K562 (cell line): ENCODE data around the gene CFAP141. TPM values are rescaled to one million over a fixed set of nuclear protein-coding genes. Genes with fewer than 3 reads are reported as not detected.

Source experiments
- ATAC-seq: fragments of 200-7000 bp; cut with Tn5 transposase; 3 replicates; pipeline ENCODE4 v1.9.1; 2020; ENCODE audit warnings: moderate library complexity
- BruUV-seq: library from RNA; stranded (reverse); fragments of 400-500 nt; replicated peaks from 2 replicates; lab custom pipeline; 2021; lab: Mats Ljungman, UMichigan
- CTCF ChIA-PET: fragments of 300-600 bp; formaldehyde crosslinking; extraction: SDS; loops from one replicate; lab custom pipeline; 2021; ENCODE audit warnings: low intra/inter-chr PET ratio; lab: Yijun Ruan, JAX
- POLR2A ChIA-PET: fragments of 300-600, 350-650 bp; sonication (Branson Sonifier 250); formaldehyde crosslinking; extraction: SDS; loops from one replicate; lab custom pipeline; 2021; ENCODE audit warnings: antibody characterized with exemption, inconsistent platforms; lab: Yijun Ruan, JAX
- DNase-seq, 4 experiments: peaks; one replicate each; pipeline versions ENCODE4 v3.0.0 to v3.0.0-alpha.2; 2011 to 2018; ENCODE audit warnings: low spot score in 3 of 4, mixed read lengths in 3 of 4; ENCODE audit errors: extremely low read depth in 1 of 4
- FAIRE-seq: peaks from 2 replicates; lab custom pipeline; 2011; peaks lifted over from hg19 to GRCh38; lab: Jason Lieb, UNC
- H2AFZ ChIP-seq: 2 replicates; pipeline ENCODE4 v1.6.0; 2011; ENCODE audit warnings: low read depth, low read length, control low read depth, inconsistent platforms
- H3K27ac ChIP-seq: fragments of 200-600 bp; 3 replicates; pipeline ENCODE4 v1.8.0; 2011; ENCODE audit warnings: low read depth, mild to moderate bottlenecking, control low read depth, inconsistent platforms, low read length, moderate library complexity, mixed read lengths; ENCODE audit errors: extremely low read depth
- H3K27me3 ChIP-seq, 2 experiments: fragments of 300-600 bp in 1 of 2; 2 replicates in 1 of 2; 3 replicates in 1 of 2; pipeline versions ENCODE4 v1.6.0 to v1.8.0; 2011; ENCODE audit warnings: inconsistent platforms in 2 of 2, low read length in 2 of 2, mild to moderate bottlenecking in 1 of 2, mixed read lengths in 1 of 2, moderate library complexity in 1 of 2; ENCODE audit not compliant: control insufficient read depth in 2 of 2, insufficient read depth in 2 of 2
- H3K36me3 ChIP-seq: fragments of 300-600 bp; 3 replicates; pipeline ENCODE4 v1.8.0; 2011; ENCODE audit warnings: mild to moderate bottlenecking, low read length, inconsistent platforms; ENCODE audit not compliant: control insufficient read depth, insufficient read depth
- H3K4me1 ChIP-seq, 2 experiments: fragments of 200-600 bp in 1 of 2; replicated peaks in 1 of 2; 2 replicates in 1 of 2; 3 replicates in 1 of 2; pipeline versions ENCODE4 v1.5.1 to v1.8.0; 2011; ENCODE audit warnings: inconsistent platforms in 2 of 2, low read length in 2 of 2, mild to moderate bottlenecking in 1 of 2, mixed read lengths in 1 of 2, moderate library complexity in 1 of 2; ENCODE audit not compliant: control insufficient read depth in 2 of 2, insufficient read depth in 2 of 2
- H3K4me2 ChIP-seq: 2 replicates; pipeline ENCODE4 v1.6.1; 2011; ENCODE audit warnings: low read length, control low read depth, inconsistent platforms, mixed read lengths; ENCODE audit not compliant: insufficient read depth
- H3K4me3 ChIP-seq: fragments of 200-600 bp; sonication (generic), shearing (Covaris generic); 2 replicates; pipeline ENCODE4 v1.5.1; 2016; ENCODE audit warnings: control low read depth, inconsistent platforms
- H3K79me2 ChIP-seq: fragments of 200-600 bp; 3 replicates; pipeline ENCODE4 v1.8.0; 2011; ENCODE audit warnings: low read length, inconsistent platforms; ENCODE audit not compliant: control insufficient read depth, insufficient read depth
- H3K9ac ChIP-seq, 2 experiments: 2 replicates each; pipeline versions ENCODE4 v1.6.0 to v1.6.1; 2011; ENCODE audit warnings: low read depth in 2 of 2, low read length in 2 of 2, control low read depth in 1 of 2, inconsistent platforms in 1 of 2, mild to moderate bottlenecking in 1 of 2, mixed read lengths in 1 of 2; ENCODE audit not compliant: insufficient read depth in 1 of 2
- H3K9me1 ChIP-seq: one replicate; pipeline ENCODE4 v1.6.0; 2011; ENCODE audit warnings: inconsistent platforms, mild to moderate bottlenecking, low read length, moderate library complexity; ENCODE audit not compliant: control insufficient read depth, insufficient read depth
- H3K9me3 ChIP-seq: replicated peaks from 2 replicates; pipeline ENCODE4 v1.5.1; 2011; ENCODE audit warnings: low read depth, low read length, inconsistent platforms; ENCODE audit not compliant: control insufficient read depth, insufficient read depth
- H4K20me1 ChIP-seq: replicated peaks from 2 replicates; pipeline ENCODE4 v1.6.1; 2011; ENCODE audit warnings: low read length, inconsistent platforms, mixed read lengths; ENCODE audit not compliant: control insufficient read depth, insufficient read depth
- C11orf30 ChIP-seq: fragments of 450-650 bp; IDR thresholded peaks from 2 replicates; pipeline ENCODE4 v1.6.1; 2016; ENCODE audit warnings: low read depth, mild to moderate bottlenecking
- HDAC3 ChIP-seq: fragments of 450-650 bp; IDR thresholded peaks from 2 replicates; pipeline ENCODE4 v1.6.1; 2018; ENCODE audit warnings: borderline replicate concordance, mild to moderate bottlenecking, moderate library complexity; ENCODE audit not compliant: partially characterized antibody
- MAFF ChIP-seq: IDR thresholded peaks from 2 replicates; pipeline ENCODE4 v1.6.1; 2012; ENCODE audit warnings: low read length, improper control_type of control experiment
- MAFG ChIP-seq: fragments of 450-650 bp; conservative IDR thresholded peaks from 2 replicates; pipeline ENCODE4 v1.6.1; 2016; ENCODE audit warnings: missing genetic modification characterization, missing compliant biosample characterization
- MAFK ChIP-seq: IDR thresholded peaks from 2 replicates; pipeline ENCODE4 v1.6.1; 2011; ENCODE audit warnings: low read length, improper control_type of control experiment
- PHTF2 ChIP-seq: fragments of 250-450 bp; sonication (Bioruptor Pico); IDR thresholded peaks from 2 replicates; pipeline ENCODE4 v1.5.0; 2021; ENCODE audit warnings: mild to moderate bottlenecking
- RCOR1 ChIP-seq, 2 experiments: IDR thresholded peaks; 2 replicates each; pipeline ENCODE4 v1.6.1; 2012; ENCODE audit warnings: low read depth in 2 of 2, low read length in 2 of 2, borderline replicate concordance in 1 of 2, improper control_type of control experiment in 1 of 2
- ZNF316 ChIP-seq: fragments of 450-650 bp; IDR thresholded peaks from 2 replicates; pipeline ENCODE4 v1.6.1; 2016
- in situ Hi-C: fragments of 300-500 bp; cut with MboI; formaldehyde crosslinking; loops from 4 replicates; pipeline ENCODE4 v1.15.0; 2018; ENCODE audit warnings: inconsistent platforms, mixed read lengths
- intact Hi-C: fragments of 100-400 bp; cut with micrococcal nuclease; formaldehyde crosslinking; loops from 2 replicates; pipeline ENCODE4 v1.14.2; 2022
- microRNA counts: library from miRNA; unstranded; fragments of <30 nt; microRNA quantifications from one replicate; lab custom pipeline; 2016
- microRNA-seq: library from miRNA; unstranded; fragments of <30 nt; microRNA quantifications from one replicate; pipeline ENCODE4, GENCODE V29; 2018; ENCODE audit warnings: borderline microRNAs expressed
- polyA plus RNA-seq, 8 experiments: library from polyadenylated mRNA; depleted of rRNA in 4 of 8; stranded (reverse) in 5 of 8; unstranded in 3 of 8; fragments of >200 nt; fragmentation: Nextera tagmentation in 2 of 8; fragmentation: Illumina TruSeq in 1 of 8; extraction: Ambion mirVana in 2 of 8; extraction: Trizol in 1 of 8; gene quantifications; 2 replicates each; pipeline versions ENCODE4 v1.2.1 to v1.2.3, GENCODE V29; 2011 to 2014; ENCODE audit warnings: inconsistent platforms in 1 of 8, missing spikeins in 1 of 8
- small RNA-seq: library from RNA; depleted of rRNA; stranded (forward); fragments of <200 nt; gene quantifications from one replicate; pipeline ENCODE3, GENCODE V24; 2014
- total RNA-seq, 7 experiments: library from RNA; depleted of rRNA in 6 of 7; stranded (reverse); fragments of >200 nt in 6 of 7; fragmentation: Illumina TruSeq in 2 of 7; extraction: Trizol in 2 of 7; gene quantifications; 2 replicates each; pipeline versions ENCODE4 v1.2.1 to v1.2.3, GENCODE V29; 2011 to 2021; ENCODE audit warnings: low replicate concordance in 1 of 7
- TF ChIP-seq, protein P1 (sequence below): fragments of 450-650 bp; formaldehyde crosslinking; IDR thresholded peaks from 2 replicates; pipeline ENCODE4 v1.4.0; 2022; ENCODE audit warnings: missing genetic modification characterization

The CFAP141 gene
- total and polyA plus RNA-seq, 9 of the 15 experiments (the other 6 are each of a cell fraction or from before 2014, with no cell fraction given), result not detected

DNA sequence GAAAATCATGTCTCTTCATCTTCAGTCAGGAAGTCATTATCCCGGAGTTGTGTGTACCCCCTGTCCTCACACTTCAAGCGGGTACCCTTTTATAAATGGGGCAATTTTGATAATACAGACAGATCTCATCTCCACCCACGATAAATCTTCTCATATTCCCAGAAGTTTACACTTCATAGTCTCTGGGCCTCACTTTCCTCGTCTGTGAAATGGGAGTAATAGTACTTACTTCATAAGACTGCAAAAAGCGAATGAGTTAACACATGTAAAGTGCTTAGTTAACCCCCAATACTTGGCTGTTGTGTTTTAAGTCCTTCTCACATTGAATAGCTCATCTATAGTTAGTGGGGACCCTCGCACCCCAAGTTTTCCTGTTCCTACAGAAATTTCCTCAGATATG, 52.1 kb downstream of the CFAP141 start (continued):
- peak in 1 of 2 experiments; percentile 65; a peak in 2 of 4 replicates for TF ChIP-seq RCOR1 (IDR thresholded peaks at IDR 0.05; ENCODE audit: borderline replicate concordance in 1 of 2, low read depth in 2 of 2, low read length in 2 of 2)

DNA sequence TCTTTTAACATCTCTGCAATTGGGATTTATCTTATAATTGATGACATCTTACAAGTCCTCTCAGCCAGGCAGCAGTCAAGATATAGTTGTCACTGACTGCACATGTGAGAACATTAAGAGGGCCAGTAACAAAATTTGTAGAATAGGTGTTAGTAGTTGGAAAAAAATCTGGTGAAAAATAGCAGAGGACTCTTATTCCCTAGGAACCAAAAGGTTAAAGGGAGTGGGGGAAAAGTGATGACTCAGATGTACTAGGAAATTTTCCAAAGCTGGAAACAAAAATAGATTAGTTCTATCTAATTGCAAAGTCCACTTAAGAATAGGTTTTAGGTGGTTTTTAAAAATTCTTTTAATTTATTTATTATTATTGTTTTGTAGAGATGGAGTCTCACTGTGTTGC, 54.8 kb downstream of the CFAP141 start:
- ChIA-PET POLR2A (no interaction called here), CTCF (no interaction called here)
- Histone ChIP-seq H2AFZ (no peak overlapping the region), H3K27me3 (no peaks in the 10 kb centered on the region), H3K9me1 (no peaks in the 10 kb centered on the region), H3K36me3 (peaks cover 21% of the 10 kb centered on the region), H4K20me1 (no peaks in the 10 kb centered on the region), H3K9ac (no peak overlapping the region), H3K4me1 (peaks cover 19 to 21% of the 10 kb centered on the region in 2 experiments), H3K79me2 (peaks cover 5% of the 10 kb centered on the region; the same call in 1 of the 3 replicates), H3K4me3 (no peak overlapping the region), H3K9me3 (no peaks in the 10 kb centered on the region), H3K27ac (no peak overlapping the region), H3K4me2 (no peak overlapping the region)
- no TSS peak for BruUV-seq
- intact Hi-C loops, result no loop called here
- DNase-seq (no peak), FAIRE-seq (no peak), ATAC-seq (no peak)
- TF ChIP-seq MAFG (tag) (peak; percentile 60; the same call in 1 of the 2 replicates), C11orf30 (peak; percentile 85), MAFF (peak; percentile 63; the same call in 1 of the 2 replicates), PHTF2 (CRISPR knock-in tag) (no peak), ZNF316 (peak; percentile 89), MAFK (peak; percentile 62; the same call in 1 of the 2 replicates), HDAC3 (no peak)
- TF ChIP-seq, protein P1, sequence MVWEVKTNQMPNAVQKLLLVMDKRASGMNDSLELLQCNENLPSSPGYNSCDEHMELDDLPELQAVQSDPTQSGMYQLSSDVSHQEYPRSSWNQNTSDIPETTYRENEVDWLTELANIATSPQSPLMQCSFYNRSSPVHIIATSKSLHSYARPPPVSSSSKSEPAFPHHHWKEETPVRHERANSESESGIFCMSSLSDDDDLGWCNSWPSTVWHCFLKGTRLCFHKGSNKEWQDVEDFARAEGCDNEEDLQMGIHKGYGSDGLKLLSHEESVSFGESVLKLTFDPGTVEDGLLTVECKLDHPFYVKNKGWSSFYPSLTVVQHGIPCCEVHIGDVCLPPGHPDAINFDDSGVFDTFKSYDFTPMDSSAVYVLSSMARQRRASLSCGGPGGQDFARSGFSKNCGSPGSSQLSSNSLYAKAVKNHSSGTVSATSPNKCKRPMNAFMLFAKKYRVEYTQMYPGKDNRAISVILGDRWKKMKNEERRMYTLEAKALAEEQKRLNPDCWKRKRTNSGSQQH (CRISPR knock-in tag), result no peak
- in situ Hi-C loops, result no loop called here

MicroRNAs encoded within 50 kb of the gene (microRNA counts, 767-probe panel; counts per million panel counts)
- not detected for microRNA hsa-miR-190b (lab: Ali Mortazavi, UCI)

Small RNA genes within 50 kb of the gene (microRNA-seq; reads per million reads assigned to microRNA genes)
- gene MIR190B, result 3.0 reads per million, percentile 35 among the genes with 10 or more reads in this experiment

Small RNA genes within 50 kb of the gene (small RNA-seq; reads per million reads assigned to genes)
- 0.26 reads per million for gene MIR190B

Other genes starting within 250 kb of the CFAP141 start
Only the 7 nearest of the 13 such genes appear.
- gene NUP210L, start 51.3 kb downstream of the CFAP141 start, total RNA-seq (2014; rRNA removed), result not detected in 2 replicates
- 0.04 TPM in 1 of 2 replicates, not detected in the other for gene NUP210L, start 51.3 kb downstream of the CFAP141 start, total RNA-seq (2014; rRNA removed; fragmentation: Illumina TruSeq; extraction: Trizol)
- gene NUP210L, start 51.3 kb downstream of the CFAP141 start, total RNA-seq (2015; rRNA removed; fragmentation: Illumina TruSeq; extraction: Trizol), result 0.04 TPM in 1 of 2 replicates, not detected in the other
- not detected in 2 replicates for gene NUP210L, start 51.3 kb downstream of the CFAP141 start, total RNA-seq (2021)
- gene NUP210L, start 51.3 kb downstream of the CFAP141 start, polyA plus RNA-seq (2011; rRNA removed), result 0.01 TPM in 1 of 2 replicates, not detected in the other
- gene NUP210L, start 51.3 kb downstream of the CFAP141 start, polyA plus RNA-seq (2014; fragmentation: Illumina TruSeq; extraction: Trizol), result not detected in 2 replicates
- gene NUP210L, start 51.3 kb downstream of the CFAP141 start, polyA plus RNA-seq (2014; fragmentation: Nextera tagmentation; extraction: Ambion mirVana), result not detected
- gene NUP210L, start 51.3 kb downstream of the CFAP141 start, polyA plus RNA-seq (2014; rRNA removed), result 0.01 TPM in 1 of 2 replicates, not detected in the other
- 344 and 399 TPM in 2 replicates for gene TPM3, start 14.2 kb downstream of the CFAP141 start, total RNA-seq (2014; rRNA removed)
- gene TPM3, start 14.2 kb downstream of the CFAP141 start, total RNA-seq (2014; rRNA removed; fragmentation: Illumina TruSeq; extraction: Trizol), result 350 and 402 TPM in 2 replicates
- gene TPM3, start 14.2 kb downstream of the CFAP141 start, total RNA-seq (2015; rRNA removed; fragmentation: Illumina TruSeq; extraction: Trizol), result 400 and 421 TPM in 2 replicates
- gene TPM3, start 14.2 kb downstream of the CFAP141 start, total RNA-seq (2021), result 500 and 507 TPM in 2 replicates
- 423 and 536 TPM in 2 replicates for gene TPM3, start 14.2 kb downstream of the CFAP141 start, polyA plus RNA-seq (2011; rRNA removed)
- 488 and 545 TPM in 2 replicates for gene TPM3, start 14.2 kb downstream of the CFAP141 start, polyA plus RNA-seq (2014; fragmentation: Illumina TruSeq; extraction: Trizol)
- 100 to 1,000 TPM; 202 to 241 TPM for gene TPM3, start 14.2 kb downstream of the CFAP141 start, polyA plus RNA-seq (2014; fragmentation: Nextera tagmentation; extraction: Ambion mirVana)
- 496 and 604 TPM in 2 replicates for gene TPM3, start 14.2 kb downstream of the CFAP141 start, polyA plus RNA-seq (2014; rRNA removed)
- gene UBAP2L, start 14.6 kb upstream of the CFAP141 start, total RNA-seq (2014; rRNA removed), result 83.6 and 98.6 TPM in 2 replicates
- gene UBAP2L, start 14.6 kb upstream of the CFAP141 start, total RNA-seq (2014; rRNA removed; fragmentation: Illumina TruSeq; extraction: Trizol), result 112 and 113 TPM in 2 replicates
- 119 and 121 TPM in 2 replicates for gene UBAP2L, start 14.6 kb upstream of the CFAP141 start, total RNA-seq (2015; rRNA removed; fragmentation: Illumina TruSeq; extraction: Trizol)
- 175 and 181 TPM in 2 replicates for gene UBAP2L, start 14.6 kb upstream of the CFAP141 start, total RNA-seq (2021)
- gene UBAP2L, start 14.6 kb upstream of the CFAP141 start, polyA plus RNA-seq (2011; rRNA removed), result 136 and 245 TPM in 2 replicates
- gene UBAP2L, start 14.6 kb upstream of the CFAP141 start, polyA plus RNA-seq (2014; fragmentation: Illumina TruSeq; extraction: Trizol), result 193 and 245 TPM in 2 replicates
- 10 to 100 TPM; 75.0 to 92.3 TPM for gene UBAP2L, start 14.6 kb upstream of the CFAP141 start, polyA plus RNA-seq (2014; fragmentation: Nextera tagmentation; extraction: Ambion mirVana)
- gene UBAP2L, start 14.6 kb upstream of the CFAP141 start, polyA plus RNA-seq (2014; rRNA removed), result 141 and 180 TPM in 2 replicates
- gene HAX1, start 66.3 kb upstream of the CFAP141 start, total RNA-seq (2014; rRNA removed), result 182 and 218 TPM in 2 replicates
- gene HAX1, start 66.3 kb upstream of the CFAP141 start, total RNA-seq (2014; rRNA removed; fragmentation: Illumina TruSeq; extraction: Trizol), result 194 and 200 TPM in 2 replicates
- 167 and 172 TPM in 2 replicates for gene HAX1, start 66.3 kb upstream of the CFAP141 start, total RNA-seq (2015; rRNA removed; fragmentation: Illumina TruSeq; extraction: Trizol)
- 140 and 143 TPM in 2 replicates for gene HAX1, start 66.3 kb upstream of the CFAP141 start, total RNA-seq (2021)
- 239 and 276 TPM in 2 replicates for gene HAX1, start 66.3 kb upstream of the CFAP141 start, polyA plus RNA-seq (2011; rRNA removed)
- gene HAX1, start 66.3 kb upstream of the CFAP141 start, polyA plus RNA-seq (2014; fragmentation: Illumina TruSeq; extraction: Trizol), result 200 and 240 TPM in 2 replicates
- 100 to 1,000 TPM; 447 to 492 TPM for gene HAX1, start 66.3 kb upstream of the CFAP141 start, polyA plus RNA-seq (2014; fragmentation: Nextera tagmentation; extraction: Ambion mirVana)
- 234 and 245 TPM in 2 replicates for gene HAX1, start 66.3 kb upstream of the CFAP141 start, polyA plus RNA-seq (2014; rRNA removed)
- 1.9 and 2.1 TPM in 2 replicates for gene AQP10, start 114.8 kb upstream of the CFAP141 start, total RNA-seq (2014; rRNA removed)
- 1.7 and 1.9 TPM in 2 replicates for gene AQP10, start 114.8 kb upstream of the CFAP141 start, total RNA-seq (2014; rRNA removed; fragmentation: Illumina TruSeq; extraction: Trizol)
- 1.3 and 1.5 TPM in 2 replicates for gene AQP10, start 114.8 kb upstream of the CFAP141 start, total RNA-seq (2015; rRNA removed; fragmentation: Illumina TruSeq; extraction: Trizol)
- gene AQP10, start 114.8 kb upstream of the CFAP141 start, total RNA-seq (2021), result 3.7 and 4.9 TPM in 2 replicates
- gene AQP10, start 114.8 kb upstream of the CFAP141 start, polyA plus RNA-seq (2011; rRNA removed), result 9.7 and 20.6 TPM in 2 replicates
- 5.6 and 7.4 TPM in 2 replicates for gene AQP10, start 114.8 kb upstream of the CFAP141 start, polyA plus RNA-seq (2014; fragmentation: Illumina TruSeq; extraction: Trizol)
- under 1 TPM; 0.37 to 0.56 TPM for gene AQP10, start 114.8 kb upstream of the CFAP141 start, polyA plus RNA-seq (2014; fragmentation: Nextera tagmentation; extraction: Ambion mirVana)
- gene AQP10, start 114.8 kb upstream of the CFAP141 start, polyA plus RNA-seq (2014; rRNA removed), result 4.5 and 5.0 TPM in 2 replicates
- gene ATP8B2, start 119.2 kb upstream of the CFAP141 start, total RNA-seq (2014; rRNA removed), result 33.2 and 53.4 TPM in 2 replicates
- gene ATP8B2, start 119.2 kb upstream of the CFAP141 start, total RNA-seq (2014; rRNA removed; fragmentation: Illumina TruSeq; extraction: Trizol), result 16.0 and 16.9 TPM in 2 replicates
- gene ATP8B2, start 119.2 kb upstream of the CFAP141 start, total RNA-seq (2015; rRNA removed; fragmentation: Illumina TruSeq; extraction: Trizol), result 12.3 and 12.4 TPM in 2 replicates
- 28.4 and 29.8 TPM in 2 replicates for gene ATP8B2, start 119.2 kb upstream of the CFAP141 start, total RNA-seq (2021)
- gene ATP8B2, start 119.2 kb upstream of the CFAP141 start, polyA plus RNA-seq (2011; rRNA removed), result 21.5 and 33.4 TPM in 2 replicates
- gene ATP8B2, start 119.2 kb upstream of the CFAP141 start, polyA plus RNA-seq (2014; fragmentation: Illumina TruSeq; extraction: Trizol), result 18.4 and 22.1 TPM in 2 replicates
- under 1 TPM; 0.27 to 0.58 TPM for gene ATP8B2, start 119.2 kb upstream of the CFAP141 start, polyA plus RNA-seq (2014; fragmentation: Nextera tagmentation; extraction: Ambion mirVana)
- 23.8 and 29.4 TPM in 2 replicates for gene ATP8B2, start 119.2 kb upstream of the CFAP141 start, polyA plus RNA-seq (2014; rRNA removed)
- gene IL6R, start 199.0 kb upstream of the CFAP141 start, total RNA-seq (2014; rRNA removed), result 0.05 and 0.37 TPM in 2 replicates
- gene IL6R, start 199.0 kb upstream of the CFAP141 start, total RNA-seq (2014; rRNA removed; fragmentation: Illumina TruSeq; extraction: Trizol), result 0.03 and 0.11 TPM in 2 replicates
- 0.07 and 0.19 TPM in 2 replicates for gene IL6R, start 199.0 kb upstream of the CFAP141 start, total RNA-seq (2015; rRNA removed; fragmentation: Illumina TruSeq; extraction: Trizol)
- 0.24 and 0.47 TPM in 2 replicates for gene IL6R, start 199.0 kb upstream of the CFAP141 start, total RNA-seq (2021)
- 0.25 and 0.83 TPM in 2 replicates for gene IL6R, start 199.0 kb upstream of the CFAP141 start, polyA plus RNA-seq (2011; rRNA removed)
- gene IL6R, start 199.0 kb upstream of the CFAP141 start, polyA plus RNA-seq (2014; fragmentation: Illumina TruSeq; extraction: Trizol), result 0.09 and 0.40 TPM in 2 replicates
- not detected for gene IL6R, start 199.0 kb upstream of the CFAP141 start, polyA plus RNA-seq (2014; fragmentation: Nextera tagmentation; extraction: Ambion mirVana)
- 0.03 and 1.1 TPM in 2 replicates for gene IL6R, start 199.0 kb upstream of the CFAP141 start, polyA plus RNA-seq (2014; rRNA removed)